ENCODE data around the gene DNAI1.

DNAI1 gene

DNA sequence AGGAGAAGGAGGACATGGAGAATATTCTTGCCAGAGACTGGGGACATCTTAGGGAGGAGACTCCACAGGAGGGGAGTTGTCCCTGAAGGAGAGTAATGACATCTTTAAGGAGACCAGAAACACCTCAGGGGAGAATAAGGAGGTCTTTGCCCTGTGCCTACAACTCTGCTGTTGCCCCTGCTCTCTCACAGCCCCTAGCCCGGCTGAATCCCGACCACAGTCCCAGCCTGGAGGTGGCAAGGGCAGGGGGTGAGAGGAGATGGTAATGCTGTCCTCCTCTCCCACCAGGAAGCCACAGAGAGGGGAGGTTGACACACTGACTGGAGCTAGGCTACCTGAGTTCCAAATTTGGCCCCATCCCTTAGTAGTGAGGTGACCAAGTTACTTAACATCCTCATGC, 94.4 kb downstream of the DNAI1 start:
- no peak for TF ChIP-seq EP300 (IDR thresholded peaks at IDR 0.05; ENCODE audit: borderline replicate concordance)
- TF ChIP-seq EGR1 (IDR thresholded peaks at IDR 0.05): no peak
- TF ChIP-seq TAF1 (IDR thresholded peaks at IDR 0.05; ENCODE audit: low read depth): no peak
- TF ChIP-seq, protein P1, sequence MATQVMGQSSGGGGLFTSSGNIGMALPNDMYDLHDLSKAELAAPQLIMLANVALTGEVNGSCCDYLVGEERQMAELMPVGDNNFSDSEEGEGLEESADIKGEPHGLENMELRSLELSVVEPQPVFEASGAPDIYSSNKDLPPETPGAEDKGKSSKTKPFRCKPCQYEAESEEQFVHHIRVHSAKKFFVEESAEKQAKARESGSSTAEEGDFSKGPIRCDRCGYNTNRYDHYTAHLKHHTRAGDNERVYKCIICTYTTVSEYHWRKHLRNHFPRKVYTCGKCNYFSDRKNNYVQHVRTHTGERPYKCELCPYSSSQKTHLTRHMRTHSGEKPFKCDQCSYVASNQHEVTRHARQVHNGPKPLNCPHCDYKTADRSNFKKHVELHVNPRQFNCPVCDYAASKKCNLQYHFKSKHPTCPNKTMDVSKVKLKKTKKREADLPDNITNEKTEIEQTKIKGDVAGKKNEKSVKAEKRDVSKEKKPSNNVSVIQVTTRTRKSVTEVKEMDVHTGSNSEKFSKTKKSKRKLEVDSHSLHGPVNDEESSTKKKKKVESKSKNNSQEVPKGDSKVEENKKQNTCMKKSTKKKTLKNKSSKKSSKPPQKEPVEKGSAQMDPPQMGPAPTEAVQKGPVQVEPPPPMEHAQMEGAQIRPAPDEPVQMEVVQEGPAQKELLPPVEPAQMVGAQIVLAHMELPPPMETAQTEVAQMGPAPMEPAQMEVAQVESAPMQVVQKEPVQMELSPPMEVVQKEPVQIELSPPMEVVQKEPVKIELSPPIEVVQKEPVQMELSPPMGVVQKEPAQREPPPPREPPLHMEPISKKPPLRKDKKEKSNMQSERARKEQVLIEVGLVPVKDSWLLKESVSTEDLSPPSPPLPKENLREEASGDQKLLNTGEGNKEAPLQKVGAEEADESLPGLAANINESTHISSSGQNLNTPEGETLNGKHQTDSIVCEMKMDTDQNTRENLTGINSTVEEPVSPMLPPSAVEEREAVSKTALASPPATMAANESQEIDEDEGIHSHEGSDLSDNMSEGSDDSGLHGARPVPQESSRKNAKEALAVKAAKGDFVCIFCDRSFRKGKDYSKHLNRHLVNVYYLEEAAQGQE (IDR thresholded peaks at IDR 0.05; ENCODE audit: low read depth): no peak
- no peak for TF ChIP-seq USF1 (IDR thresholded peaks at IDR 0.05)
- no peak for TF ChIP-seq FOXM1 (IDR thresholded peaks at IDR 0.05; ENCODE audit: borderline replicate concordance, low read depth)
- no peak for TF ChIP-seq MAX (IDR thresholded peaks at IDR 0.05)
- no peak for TF ChIP-seq NFIC (IDR thresholded peaks at IDR 0.05)
- no peak for TF ChIP-seq TCF12 (IDR thresholded peaks at IDR 0.05; ENCODE audit: low read depth)
- TF ChIP-seq ZBTB7A (IDR thresholded peaks at IDR 0.05; ENCODE audit: low read depth): no peak
- TF ChIP-seq CREB1 (IDR thresholded peaks at IDR 0.05; ENCODE audit: low read depth): no peak
- no peak for TF ChIP-seq YY1 (IDR thresholded peaks at IDR 0.05; ENCODE audit: low read depth)
- TF ChIP-seq RAD21 (IDR thresholded peaks at IDR 0.05; ENCODE audit: low read depth): no peak
- TF ChIP-seq TEAD4 (IDR thresholded peaks at IDR 0.05): no peak
- no peak for TF ChIP-seq CEBPB (IDR thresholded peaks at IDR 0.05)

GRCh38 chr9:34553511-34554021, 95.0 kb downstream of the DNAI1 start:
- TF ChIP-seq ZBTB7A (IDR thresholded peaks at IDR 0.05; ENCODE audit: low read depth): no peak
- TF ChIP-seq TEAD4 (IDR thresholded peaks at IDR 0.05): no peak
- TF ChIP-seq FOXM1 (IDR thresholded peaks at IDR 0.05; ENCODE audit: borderline replicate concordance, low read depth): no peak
- no peak for TF ChIP-seq TAF1 (IDR thresholded peaks at IDR 0.05; ENCODE audit: low read depth)
- TF ChIP-seq YY1 (IDR thresholded peaks at IDR 0.05; ENCODE audit: low read depth): no peak
- TF ChIP-seq EGR1 (IDR thresholded peaks at IDR 0.05): no peak
- no peak for TF ChIP-seq USF1 (IDR thresholded peaks at IDR 0.05)
- no peak for TF ChIP-seq EP300 (IDR thresholded peaks at IDR 0.05; ENCODE audit: borderline replicate concordance)
- no peak for TF ChIP-seq CEBPB (IDR thresholded peaks at IDR 0.05)
- TF ChIP-seq, protein P1 (IDR thresholded peaks at IDR 0.05; ENCODE audit: low read depth): no peak
- no peak for TF ChIP-seq CREB1 (IDR thresholded peaks at IDR 0.05; ENCODE audit: low read depth)
- TF ChIP-seq MAX (IDR thresholded peaks at IDR 0.05): no peak
- TF ChIP-seq RAD21 (IDR thresholded peaks at IDR 0.05; ENCODE audit: low read depth): no peak

DNA sequence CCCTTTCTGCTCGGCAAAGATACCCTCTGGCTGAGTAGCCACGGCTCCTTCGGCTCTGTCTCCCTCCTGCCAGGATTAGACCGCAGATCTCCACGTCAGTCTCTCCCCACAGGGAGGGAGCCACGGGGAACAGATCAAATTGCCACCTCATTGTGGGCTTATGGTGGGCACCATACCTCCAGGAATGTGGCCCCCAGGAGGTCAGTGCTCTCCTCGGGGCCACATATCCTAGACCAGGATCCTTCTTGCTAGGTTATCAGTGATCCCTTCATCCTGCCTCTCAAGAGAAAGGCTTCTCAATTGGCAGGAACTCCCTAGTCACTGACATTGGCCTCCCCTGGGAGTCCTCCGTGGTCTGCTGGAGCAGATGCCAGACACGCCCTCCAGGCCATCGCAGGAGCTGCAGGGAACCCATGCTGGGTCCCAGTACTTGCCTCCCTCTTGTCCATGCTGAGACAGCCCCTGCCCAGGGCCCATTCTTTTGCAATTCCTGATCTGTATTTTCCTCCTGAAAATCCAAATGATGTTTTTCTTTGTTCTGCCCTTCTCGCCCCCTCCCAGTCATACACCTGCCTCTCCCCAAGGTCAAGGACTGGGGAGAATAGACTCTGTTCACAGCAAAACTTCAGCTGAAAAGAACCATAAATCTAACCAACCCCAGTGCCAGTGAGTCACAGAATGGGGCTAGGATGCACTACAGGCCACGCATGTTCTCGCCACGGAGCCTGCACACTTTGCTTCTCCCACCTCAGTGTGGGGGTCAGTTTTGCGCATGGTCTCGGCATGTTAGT, 95.8 kb downstream of the DNAI1 start:
- TF ChIP-seq NFIC (IDR thresholded peaks at IDR 0.05) (no peak), MAX (IDR thresholded peaks at IDR 0.05) (0 out of 2 replicates have a peak, but pooled peaks have one; percentile 22), CEBPB (IDR thresholded peaks at IDR 0.05) (no peak)

DNA sequence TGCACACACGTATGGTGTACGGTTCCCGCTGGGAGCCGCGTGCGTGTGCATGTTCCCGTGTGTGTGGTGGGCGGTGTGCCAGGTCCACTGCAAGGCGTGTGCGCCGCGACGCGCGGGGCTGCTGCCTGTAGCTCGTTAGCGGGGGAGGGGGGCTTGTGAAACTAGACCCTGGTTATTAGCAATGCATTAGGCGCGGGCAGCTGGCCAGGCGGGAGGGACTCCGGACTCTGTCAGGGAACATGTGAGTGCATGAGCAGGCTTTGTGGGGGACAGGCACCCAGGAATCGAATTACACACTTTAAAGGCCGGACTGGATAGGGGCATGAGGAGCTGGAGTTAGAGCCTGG, 96.4 kb downstream of the DNAI1 start:
- TF ChIP-seq NFIC (IDR thresholded peaks at IDR 0.05) (peak; percentile 91), ZBTB7A (IDR thresholded peaks at IDR 0.05; ENCODE audit: low read depth) (no peak), TCF12 (IDR thresholded peaks at IDR 0.05; ENCODE audit: low read depth) (0 out of 2 replicates have a peak, but pooled peaks have one; percentile 47), TEAD4 (IDR thresholded peaks at IDR 0.05) (peak; percentile 17; the same call in 1 of the 2 replicates)

DNA sequence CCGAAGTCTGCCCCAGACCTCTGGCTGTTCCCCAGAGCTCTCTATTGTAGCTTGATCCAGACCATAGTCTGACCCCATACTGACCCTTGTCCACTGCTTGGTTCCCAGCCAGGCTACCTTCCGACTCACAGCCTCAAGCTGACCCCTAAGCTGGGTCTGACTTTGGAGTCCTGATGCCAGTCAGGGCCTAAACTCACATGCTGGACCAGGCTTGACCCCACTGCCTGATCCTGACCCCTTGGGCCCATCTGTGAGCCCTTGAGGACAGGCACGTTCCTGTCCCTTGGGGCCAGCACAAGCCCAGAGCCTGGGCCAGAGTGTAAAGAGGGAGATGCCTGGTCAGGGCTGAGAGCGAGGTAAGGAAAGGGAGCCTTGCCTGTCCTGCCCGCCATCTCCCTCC, 96.9 kb downstream of the DNAI1 start:
- TF ChIP-seq CREB1 (IDR thresholded peaks at IDR 0.05; ENCODE audit: low read depth): no peak
- no peak for TF ChIP-seq MAX (IDR thresholded peaks at IDR 0.05)
